KOPT-K1 (cell line): ENCODE results near the gene CCR8.
"Not testable (repeated sequence)": the region's sequence is repeated elsewhere in the genome, so short reads cannot be mapped to it uniquely, and the experiment has no call there.

Experiments used
- H3K27ac ChIP-seq: fragments of 200-600 bp; sonication (generic); 2 replicates; pipeline ENCODE4 v1.5.1; 2016; ENCODE audit warnings: antibody characterized with exemption, mild to moderate bottlenecking, low read depth, low read length; ENCODE audit not compliant: poor library complexity, severe bottlenecking
- H3K36me3 ChIP-seq: fragments of 200-600 bp; sonication (generic); 2 replicates; pipeline ENCODE4 v1.5.1; 2017; ENCODE audit warnings: antibody characterized with exemption, mild to moderate bottlenecking, low read length, moderate library complexity; ENCODE audit not compliant: insufficient read depth
- H3K9me3 ChIP-seq: fragments of 200-600 bp; sonication (generic); 2 replicates; pipeline ENCODE4 v1.5.1; 2017; ENCODE audit warnings: antibody characterized with exemption, low read length, mild to moderate bottlenecking; ENCODE audit not compliant: insufficient read depth, poor library complexity, severe bottlenecking

Gene CCR8

GRCh38 chr3:39351134-39351533, 21.6 kb downstream of the CCR8 start:
- H3K36me3 ChIP-seq, H3K9me3 ChIP-seq: not testable (repeated sequence)
- H3K27ac ChIP-seq, result peak overlapping the region; percentile 90

- not testable (repeated sequence) for H3K36me3 ChIP-seq
- H3K27ac ChIP-seq, result peak overlapping the region; percentile 99
Measured at GRCh38 chr3:39353168-39353927, 23.8 kb downstream of the CCR8 start.

GRCh38 chr3:39358333-39358732, 28.8 kb downstream of the CCR8 start:
- H3K36me3 ChIP-seq, result no peaks in the 10 kb centered on the region
- H3K27ac ChIP-seq, result peak overlapping the region; percentile 99
- H3K9me3 ChIP-seq, result no peaks in the 10 kb centered on the region

More at GRCh38 chr3:39353168-39353927, 23.8 kb downstream of the CCR8 start:
- not testable (repeated sequence) for H3K9me3 ChIP-seq

GRCh38 chr3:39361252-39361927, 31.9 kb downstream of the CCR8 start:
- peaks cover 6% of the 10 kb centered on the region for H3K9me3 ChIP-seq
- H3K27ac ChIP-seq, result peak overlapping the region; percentile 99
- H3K36me3 ChIP-seq, result no peaks in the 10 kb centered on the region

- H3K36me3 ChIP-seq, result no peaks in the 10 kb centered on the region
- H3K9me3 ChIP-seq, result peaks cover 6% of the 10 kb centered on the region
- H3K27ac ChIP-seq, result peak overlapping the region; percentile 99
Measured at GRCh38 chr3:39362192-39362591, 32.7 kb downstream of the CCR8 start.

GRCh38 chr3:39362812-39363211, 33.3 kb downstream of the CCR8 start:
- Histone ChIP-seq H3K27ac (peak overlapping the region; percentile 99), H3K9me3 (peaks cover 6% of the 10 kb centered on the region), H3K36me3 (no peaks in the 10 kb centered on the region)

GRCh38 chr3:39370450-39370849, 40.9 kb downstream of the CCR8 start:
- not testable (repeated sequence) for H3K27ac ChIP-seq, H3K36me3 ChIP-seq
- peaks cover 19% of the 10 kb centered on the region for H3K9me3 ChIP-seq

- Histone ChIP-seq H3K27ac (no peak overlapping the region), H3K9me3 (peaks cover 13% of the 10 kb centered on the region)
Measured at GRCh38 chr3:39372833-39373232, 43.3 kb downstream of the CCR8 start.

GRCh38 chr3:39376959-39377634, 47.6 kb downstream of the CCR8 start:
- peak overlapping the region; percentile 35 for H3K27ac ChIP-seq
- H3K9me3 ChIP-seq, result peaks cover 7% of the 10 kb centered on the region
- no peaks in the 10 kb centered on the region for H3K36me3 ChIP-seq

More at GRCh38 chr3:39372833-39373232, 43.3 kb downstream of the CCR8 start:
- no peaks in the 10 kb centered on the region for H3K36me3 ChIP-seq

- Histone ChIP-seq H3K27ac (peak overlapping the region; percentile 35), H3K9me3 (no peaks in the 10 kb centered on the region)
Measured at GRCh38 chr3:39378088-39378487, 48.6 kb downstream of the CCR8 start.

GRCh38 chr3:39378957-39379777, 49.7 kb downstream of the CCR8 start:
- no peaks in the 10 kb centered on the region for H3K36me3 ChIP-seq
- H3K27ac ChIP-seq, result no peak overlapping the region
- no peaks in the 10 kb centered on the region for H3K9me3 ChIP-seq

More at GRCh38 chr3:39378088-39378487, 48.6 kb downstream of the CCR8 start:
- no peaks in the 10 kb centered on the region for H3K36me3 ChIP-seq

- Histone ChIP-seq H3K27ac (no peak overlapping the region), H3K36me3 (0 out of 2 replicates have a peak, but pooled peaks cover under 1% of the 10 kb centered on the region)
Measured at GRCh38 chr3:39379778-39380155, 50.3 kb downstream of the CCR8 start.

GRCh38 chr3:39381432-39381831, 51.9 kb downstream of the CCR8 start:
- peaks cover 17% of the 10 kb centered on the region for H3K36me3 ChIP-seq
- H3K27ac ChIP-seq, result no peak overlapping the region
- H3K9me3 ChIP-seq, result no peaks in the 10 kb centered on the region

More at GRCh38 chr3:39379778-39380155, 50.3 kb downstream of the CCR8 start:
- H3K9me3 ChIP-seq, result no peaks in the 10 kb centered on the region
